Activated CD8-positive, alpha-beta memory T cell treated with anti-CD3 and anti-CD28 coated beads, Interleukin-2, amount 50 U/mL, for 1 hour (primary cell): Measurements from ENCODE around the gene RBL1.
"Not testable (repeated sequence)": the region's sequence is repeated elsewhere in the genome, so short reads cannot be mapped to it uniquely, and the experiment has no call there.

Experiments
- DNase-seq: peaks from one replicate; pipeline ENCODE4 v3.0.0-alpha.2; 2020; ENCODE audit errors: extremely low read depth

The RBL1 gene

DNA sequence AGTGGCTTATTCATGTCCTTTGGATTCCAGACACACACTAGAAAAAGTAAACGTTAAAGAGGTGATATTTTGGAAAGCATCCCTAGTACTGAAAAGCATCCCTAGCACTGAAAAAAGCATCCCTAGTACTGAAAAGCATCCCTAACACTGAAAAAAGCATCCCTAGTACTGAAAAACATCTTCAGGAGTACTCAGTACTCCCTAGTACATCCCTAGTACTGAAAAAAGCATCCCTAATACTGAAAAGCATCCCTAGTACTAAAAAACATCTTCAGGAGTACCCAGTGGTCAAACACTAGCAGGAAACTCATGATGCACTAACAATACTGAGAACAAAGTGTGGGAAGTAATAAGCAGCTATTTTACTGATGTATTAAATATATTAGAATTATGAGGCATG lies 98.7 kb downstream of the RBL1 start:
- no peak for DNase-seq

- not testable (repeated sequence) for DNase-seq
Observed at GRCh38 chr20:36994221-36994620, 101.6 kb downstream of the RBL1 start.

GRCh38 chr20:36992802-36993334 lies 102.9 kb downstream of the RBL1 start:
- DNase-seq, result no peak

DNA sequence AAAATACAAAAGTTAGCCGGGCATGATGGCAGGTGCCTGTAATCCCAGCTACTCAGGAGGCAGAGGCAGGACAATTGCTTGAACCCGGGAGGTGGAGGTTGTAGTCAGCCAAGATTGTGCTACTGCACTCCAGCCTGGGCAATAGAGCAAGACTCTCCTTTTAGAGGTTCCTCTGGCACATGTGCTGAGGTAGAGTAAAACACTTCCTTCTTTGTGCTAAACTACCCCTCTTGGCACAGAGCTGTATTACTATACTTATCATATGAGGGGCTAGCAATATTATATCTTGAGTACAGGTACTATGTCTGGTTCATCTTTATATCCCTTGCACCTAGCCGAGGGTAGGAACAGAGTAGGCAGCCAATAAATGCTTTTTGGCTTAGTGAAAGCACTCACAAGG lies 104.1 kb downstream of the RBL1 start:
- no peak for DNase-seq

DNA sequence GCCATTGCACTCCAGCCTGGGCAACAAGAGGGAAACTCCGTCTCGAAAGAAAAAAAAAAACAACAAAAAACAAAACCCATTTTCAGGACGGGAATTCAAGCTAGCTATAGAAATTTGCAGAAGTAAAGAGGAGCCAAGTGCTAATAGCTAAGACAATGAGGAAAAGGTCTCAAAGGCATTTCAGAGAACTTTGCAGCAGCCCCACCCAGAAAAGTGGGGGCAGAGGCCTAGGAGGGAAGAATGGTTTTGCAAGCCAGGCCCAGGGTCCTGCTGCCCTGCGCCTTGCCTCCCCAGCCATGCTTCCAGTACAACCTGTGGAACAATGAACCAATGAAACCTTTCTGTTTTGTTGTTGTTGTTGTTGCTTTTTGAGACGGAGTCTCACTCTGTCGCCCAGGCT lies 106.0 kb downstream of the RBL1 start:
- DNase-seq, result no peak

GRCh38 chr20:36988494-36988966 lies 107.3 kb downstream of the RBL1 start:
- DNase-seq, result no peak

- no peak for DNase-seq
Observed at GRCh38 chr20:36984257-36984638, 111.5 kb downstream of the RBL1 start.

DNA sequence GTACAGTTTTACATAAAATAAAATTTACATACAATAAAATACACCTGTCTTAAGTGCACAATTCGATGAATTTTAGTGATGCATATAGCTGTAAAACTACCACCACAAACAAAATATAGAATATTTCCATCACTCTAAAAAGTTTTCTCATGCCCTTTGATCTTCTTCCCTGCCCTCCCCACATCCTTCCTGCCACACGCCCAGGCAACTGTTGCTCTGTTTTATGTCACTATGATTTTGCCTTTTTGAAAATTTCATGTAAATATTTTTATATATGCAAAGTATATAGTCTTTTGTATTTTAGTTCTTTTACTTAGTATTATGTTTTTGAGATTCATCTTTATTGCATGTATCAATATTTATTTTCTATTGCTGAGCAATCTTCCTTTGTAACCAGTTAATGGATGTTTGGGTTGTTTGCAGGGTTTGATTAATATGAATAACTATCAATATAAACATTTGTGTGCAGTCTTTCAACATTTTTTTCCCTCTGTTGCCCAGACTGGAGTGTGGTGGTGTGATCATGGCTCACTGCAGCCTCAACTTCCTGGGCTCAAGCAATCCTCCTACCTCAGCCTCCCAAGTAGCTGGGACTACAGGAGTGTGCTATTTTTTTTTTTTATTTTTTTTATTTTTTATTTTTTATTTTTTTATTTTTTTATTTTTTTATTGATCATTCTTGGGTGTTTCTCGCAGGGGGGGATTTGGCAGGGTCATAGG lies 120.5 kb downstream of the RBL1 start:
- no peak for DNase-seq

GRCh38 chr20:36974660-36975059 lies 121.1 kb downstream of the RBL1 start:
- no peak for DNase-seq

DNA sequence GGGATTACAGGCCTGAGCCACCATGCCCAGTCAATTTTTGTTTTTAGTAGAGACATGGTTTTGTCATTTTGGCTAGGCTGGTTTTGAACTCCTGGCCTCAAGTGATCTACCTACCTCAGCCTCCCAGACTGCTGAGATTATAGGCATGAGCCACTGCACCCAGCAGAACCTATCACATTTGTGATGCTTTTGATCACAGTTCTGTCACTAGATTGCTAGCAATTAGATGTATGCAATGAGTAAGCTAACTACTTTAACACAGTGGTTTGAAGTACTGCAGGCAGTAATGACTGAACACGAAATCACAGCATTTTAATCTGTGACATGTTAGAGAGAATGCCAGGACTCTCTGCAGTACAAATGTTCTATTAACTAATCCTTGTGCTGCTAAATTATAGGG lies 124.7 kb downstream of the RBL1 start:
- DNase-seq, result no peak

GRCh38 chr20:36969478-36970186 lies 126.2 kb downstream of the RBL1 start:
- DNase-seq, result no peak

- DNase-seq, result no peak
Observed at GRCh38 chr20:36969051-36969450, 126.7 kb downstream of the RBL1 start.

DNA sequence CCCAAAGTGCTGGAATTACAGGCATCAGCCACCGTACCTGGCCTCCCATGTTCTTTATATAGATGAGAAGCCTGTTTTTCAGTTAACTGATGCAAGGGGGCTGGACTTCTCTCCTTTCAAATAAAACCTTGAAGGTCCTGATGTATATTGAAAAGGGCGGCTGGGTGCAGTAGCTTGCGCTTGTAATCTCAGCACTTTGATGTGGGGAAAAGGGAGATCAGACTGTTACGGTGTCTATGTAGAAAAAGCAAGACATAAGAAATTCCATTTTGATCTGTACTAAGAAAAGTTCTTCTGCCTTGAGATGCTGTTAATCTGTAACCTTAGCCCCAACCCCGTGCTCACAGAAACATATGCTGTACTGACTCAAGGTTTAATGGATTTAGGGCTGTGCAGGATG lies 128.2 kb downstream of the RBL1 start:
- no peak for DNase-seq

GRCh38 chr20:36966965-36967364 lies 128.8 kb downstream of the RBL1 start:
- DNase-seq, result not testable (repeated sequence)

DNA sequence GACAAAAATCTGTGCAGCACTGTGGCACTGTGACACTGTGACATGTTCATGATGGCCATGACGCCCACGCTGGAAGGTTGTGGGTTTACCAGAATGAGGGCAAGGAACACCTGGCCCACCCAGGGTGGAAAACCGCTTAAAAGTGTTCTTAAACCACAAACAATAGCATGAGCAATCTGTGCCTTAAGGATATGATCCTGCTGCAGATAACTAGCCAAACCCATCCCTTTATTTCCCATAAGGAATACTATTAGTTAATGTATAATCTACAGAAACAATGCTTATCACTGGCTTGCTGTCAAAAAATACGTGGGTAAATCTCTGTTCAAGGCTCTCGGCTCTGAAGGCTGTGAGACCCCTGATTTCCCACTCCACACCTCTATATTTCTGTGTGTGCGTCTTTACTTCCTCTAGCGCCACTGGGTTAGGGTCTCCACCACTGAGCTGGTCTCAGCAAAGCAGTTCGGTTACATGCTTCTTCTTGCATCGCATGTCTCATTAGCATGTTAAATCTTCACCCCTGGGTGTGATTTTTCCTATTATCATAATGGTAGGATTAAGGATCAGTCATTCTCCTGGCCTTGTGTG lies 133.3 kb downstream of the RBL1 start:
- DNase-seq, result not testable (repeated sequence)

DNA sequence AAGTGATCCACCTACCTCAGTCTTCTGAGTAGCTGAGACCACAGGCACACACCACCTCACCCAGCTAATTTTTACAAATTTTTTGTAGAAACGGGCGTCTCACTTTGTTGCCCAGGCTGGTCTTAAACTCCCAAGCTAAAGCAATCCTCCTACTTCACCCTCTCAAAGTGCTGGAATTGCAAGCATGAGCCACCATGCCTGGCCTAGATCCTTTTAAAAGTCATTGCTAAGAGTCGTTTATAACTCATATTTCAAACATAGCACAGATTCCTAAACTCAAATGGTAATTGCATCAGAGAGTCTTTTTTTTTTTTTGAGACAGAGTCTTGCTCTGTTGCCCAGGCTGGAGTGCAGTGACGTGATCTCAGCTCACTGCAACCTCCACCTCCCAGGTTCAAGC lies 136.6 kb downstream of the RBL1 start:
- no peak for DNase-seq

GRCh38 chr20:36957875-36958667 lies 137.7 kb downstream of the RBL1 start:
- DNase-seq, result no peak

- DNase-seq, result no peak
Observed at GRCh38 chr20:36956674-36957073, 139.1 kb downstream of the RBL1 start.

DNA sequence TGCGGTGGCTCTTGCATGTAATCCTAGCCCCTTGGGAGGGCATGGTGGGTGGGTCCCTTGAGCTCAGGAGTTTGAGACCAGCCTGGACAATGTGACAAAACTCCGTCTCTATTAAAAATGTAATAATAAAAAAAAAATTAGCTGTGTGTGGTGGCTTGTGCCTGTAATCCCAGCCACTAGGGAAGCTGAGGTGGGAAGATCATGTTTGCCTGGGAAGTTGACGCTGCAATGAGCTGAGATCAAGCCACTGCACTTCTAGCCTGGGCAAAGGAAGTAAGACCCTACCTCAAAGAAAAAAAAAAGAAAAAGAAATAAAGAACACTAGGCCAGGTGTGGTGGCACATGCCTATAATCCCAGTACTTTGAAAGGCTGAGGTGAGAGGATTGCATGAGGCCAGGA lies 139.8 kb downstream of the RBL1 start:
- DNase-seq, result no peak

DNA sequence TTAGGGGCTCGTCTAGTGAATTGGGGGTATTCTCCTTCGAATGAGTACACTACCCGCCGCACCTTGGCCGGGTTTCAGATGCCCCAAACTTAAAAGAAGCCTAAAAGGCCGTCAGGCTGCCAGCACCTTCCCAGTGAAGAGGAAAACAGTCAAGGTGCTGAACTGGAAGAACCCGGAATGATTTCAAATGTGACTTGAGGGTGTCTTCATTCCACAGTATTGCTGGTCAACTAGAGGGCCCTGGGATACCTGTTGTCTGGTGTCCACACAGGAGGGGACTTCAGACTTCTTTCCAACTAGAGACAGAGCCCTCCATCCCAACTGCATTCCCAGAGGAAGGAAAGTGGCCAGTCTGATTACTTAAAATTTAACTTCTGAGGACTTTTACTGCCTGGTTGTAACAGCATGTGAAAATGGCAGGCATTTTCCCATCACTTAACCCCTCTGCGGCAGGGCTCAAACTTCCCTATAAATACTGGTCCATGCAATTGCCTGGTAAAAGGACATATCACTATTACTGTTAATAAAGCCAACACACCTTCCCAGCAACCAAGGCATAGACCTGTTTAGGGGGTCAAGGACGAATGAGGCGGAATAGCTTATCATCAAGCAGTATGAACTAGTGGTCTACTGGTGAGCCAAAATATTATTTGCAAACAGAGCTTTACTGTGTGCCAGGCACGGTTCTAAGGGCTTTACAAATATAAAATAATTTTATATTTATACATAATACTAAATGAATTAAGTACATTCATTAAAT lies 143.6 kb downstream of the RBL1 start:
- DNase-seq, result no peak
